HG03432 (cell line): ENCODE measurements around the gene EPHB6.

Source experiments
- ATAC-seq: cut with Tn5 transposase; IDR thresholded peaks from one replicate; pipeline ENCODE4 v1.9.1; 2021; ENCODE audit warnings: mild to moderate bottlenecking, moderate library complexity; ENCODE audit not compliant: unreplicated experiment

EPHB6 gene

GRCh38 chr7:142863891-142864685 is 9.2 kb downstream of the EPHB6 start:
- ATAC-seq, result no peak

- no peak for ATAC-seq
Measured at GRCh38 chr7:142864980-142865747, 10.3 kb downstream of the EPHB6 start.

- ATAC-seq, result no peak
Measured at GRCh38 chr7:142865766-142866165, 10.9 kb downstream of the EPHB6 start.

GRCh38 chr7:142866361-142867096 is 11.7 kb downstream of the EPHB6 start:
- no peak for ATAC-seq

GRCh38 chr7:142867097-142867378 is 12.2 kb downstream of the EPHB6 start:
- ATAC-seq, result no peak

- no peak for ATAC-seq
Measured at GRCh38 chr7:142867398-142868187, 12.7 kb downstream of the EPHB6 start.

GRCh38 chr7:142868188-142868985 is 13.5 kb downstream of the EPHB6 start:
- no peak for ATAC-seq

GRCh38 chr7:142868986-142869415 is 14.1 kb downstream of the EPHB6 start:
- no peak for ATAC-seq

GRCh38 chr7:142869434-142869833 is 14.6 kb downstream of the EPHB6 start:
- ATAC-seq, result no peak

GRCh38 chr7:142870147-142870559 is 15.3 kb downstream of the EPHB6 start:
- ATAC-seq, result no peak

GRCh38 chr7:142870566-142871259 is 15.8 kb downstream of the EPHB6 start:
- no peak for ATAC-seq

- ATAC-seq, result no peak
Measured at GRCh38 chr7:142871260-142872105, 16.6 kb downstream of the EPHB6 start.

GRCh38 chr7:142872106-142872675 is 17.3 kb downstream of the EPHB6 start:
- no peak for ATAC-seq

- ATAC-seq, result peak; percentile 71
Measured at GRCh38 chr7:142873281-142873784, 18.5 kb downstream of the EPHB6 start.

- no peak for ATAC-seq
Measured at GRCh38 chr7:142873871-142874270, 19.0 kb downstream of the EPHB6 start.

- no peak for ATAC-seq
Measured at GRCh38 chr7:142874409-142874808, 19.5 kb downstream of the EPHB6 start.

- ATAC-seq, result no peak
Measured at GRCh38 chr7:142874837-142875236, 20.0 kb downstream of the EPHB6 start.

- ATAC-seq, result no peak
Measured at GRCh38 chr7:142875456-142875855, 20.6 kb downstream of the EPHB6 start.
